Measurements from ENCODE around the gene IGFN1. TPM values are rescaled to one million over a fixed set of nuclear protein-coding genes. Genes with fewer than 3 reads are reported as not detected.

IGFN1 gene
- total and polyA plus RNA-seq, 10 of the 15 experiments (the other 5 are each of a cell fraction or from before 2014, with no cell fraction given), result not detected

GRCh38 chr1:201167041-201167991 is 23.3 kb upstream of the IGFN1 start:
- in situ Hi-C loops (cut with MboI), result no loop called here
- no peaks in the 10 kb centered on the region for H4K20me1 ChIP-seq (ENCODE audit: control insufficient read depth, insufficient read depth)
- BruUV-seq (replicated peaks), result no TSS peak
- no peaks in the 10 kb centered on the region for H3K9me3 ChIP-seq (replicated peaks; ENCODE audit: control insufficient read depth, insufficient read depth, low read length)
- ChIA-PET POLR2A (no interaction called here), CTCF (interaction anchor here (0.9 to 1.3 kb wide), 4 partner anchors 8 to 19 kb away, joined by 3 to 6 read pairs (median 3); partner anchors contain the start of gene TMEM9), RAD21 (ENCODE audit: unreplicated experiment) (interaction anchor here (0.6 kb wide), 1 partner anchor 33 kb away, joined by 3 read pairs; no protein-coding TSS in a partner anchor), SMC1A (ENCODE audit: uncharacterized antibody, unreplicated experiment) (interaction anchor here (1.0 kb wide), 1 partner anchor 14 kb away, joined by 3 read pairs; no protein-coding TSS in a partner anchor)
- WGBS (ENCODE audit: insufficient coverage, insufficient replicate concordance, low lambda C conversion rate, missing lambda C conversion rate), result 56% methylated on average over 13 of the region's 13 CpGs
- DNase-seq (ENCODE audit: low read depth, low spot score) (no peak), FAIRE-seq (no peak), ATAC-seq (no peak)
- no peaks in the 10 kb centered on the region for H3K79me2 ChIP-seq (ENCODE audit: control insufficient read depth, insufficient read depth, low read length)
- H3K4me3 ChIP-seq, result no peak overlapping the region
- no peaks in the 10 kb centered on the region for H3K36me3 ChIP-seq (ENCODE audit: control insufficient read depth in 2 of 2, insufficient read depth in 2 of 2, low read length in 1 of 2)
- H3K27ac ChIP-seq (ENCODE audit: control insufficient read depth, insufficient read depth), result no peak overlapping the region
- TF ChIP-seq GABPA (IDR thresholded peaks at IDR 0.05; ENCODE audit: low read depth) (no peak), MYC (IDR thresholded peaks at IDR 0.05; ENCODE audit: insufficient read depth, insufficient read length, insufficient replicate concordance, low read length, severe bottlenecking) (no peak), KDM1A (IDR thresholded peaks at IDR 0.05; ENCODE audit: borderline replicate concordance) (no peak), NFYA (IDR thresholded peaks at IDR 0.05; ENCODE audit: borderline replicate concordance, low read depth, low read length) (no peak)
- no peak overlapping the region for H2AFZ ChIP-seq (ENCODE audit: control insufficient read depth, low read depth, low read length)
- H3K4me1 ChIP-seq (ENCODE audit: control insufficient read depth, insufficient read depth, low read length), result peaks cover 7% of the 10 kb centered on the region
- intact Hi-C loops (cut with micrococcal nuclease; ENCODE audit: unreplicated experiment), result no loop called here
- H3K27me3 ChIP-seq (replicated peaks in 1 of 2; ENCODE audit: control insufficient read depth in 2 of 2, insufficient read depth in 2 of 2, low read length in 1 of 2), result no peaks in the 10 kb centered on the region; a peak in 3 of 4 replicates
- H3K9ac ChIP-seq (ENCODE audit: control insufficient read depth, insufficient read depth, low read length), result no peak overlapping the region
- no peak overlapping the region for H3K4me2 ChIP-seq (ENCODE audit: control insufficient read depth, insufficient read depth)

- no peaks in the 10 kb centered on the region; a peak in 2 of 4 replicates for H3K27me3 ChIP-seq (replicated peaks in 1 of 2; ENCODE audit: control insufficient read depth in 2 of 2, insufficient read depth in 2 of 2, low read length in 1 of 2)
- in situ Hi-C loops (cut with MboI), result no loop called here
- peaks cover 7% of the 10 kb centered on the region for H3K4me1 ChIP-seq (ENCODE audit: control insufficient read depth, insufficient read depth, low read length)
- SMC1A ChIA-PET (ENCODE audit: uncharacterized antibody, unreplicated experiment), result interaction anchor here (0.6 to 1.5 kb wide), 5 partner anchors 15 to 334 kb away, joined by 3 to 4 read pairs (median 3); partner anchors contain the start of gene TMEM9
- H4K20me1 ChIP-seq (ENCODE audit: control insufficient read depth, insufficient read depth), result no peaks in the 10 kb centered on the region
- WGBS (ENCODE audit: insufficient coverage, insufficient replicate concordance, low lambda C conversion rate, missing lambda C conversion rate), result 59% methylated on average over 3 of the region's 3 CpGs
- no peaks in the 10 kb centered on the region for H3K36me3 ChIP-seq (ENCODE audit: control insufficient read depth in 2 of 2, insufficient read depth in 2 of 2, low read length in 1 of 2)
- H3K9me3 ChIP-seq (replicated peaks; ENCODE audit: control insufficient read depth, insufficient read depth, low read length), result no peaks in the 10 kb centered on the region
- FAIRE-seq, result no peak
- ATAC-seq, result no peak
- H2AFZ ChIP-seq (ENCODE audit: control insufficient read depth, low read depth, low read length), result no peak overlapping the region
- CTCF ChIA-PET, result interaction anchor here (0.6 to 1.6 kb wide), 5 partner anchors 10 to 198 kb away, joined by 3 to 10 read pairs (median 5); partner anchors contain the start of gene TMEM9
- RAD21 ChIA-PET (ENCODE audit: unreplicated experiment), result interaction anchor here (1.1 kb wide), 1 partner anchor 15 kb away, joined by 4 read pairs; the partner anchor contains the start of gene TMEM9
- no peak overlapping the region for H3K27ac ChIP-seq (ENCODE audit: control insufficient read depth, insufficient read depth)
- intact Hi-C loops (cut with micrococcal nuclease; ENCODE audit: unreplicated experiment), result no loop called here
- no peak overlapping the region for H3K4me3 ChIP-seq
- H3K4me2 ChIP-seq (ENCODE audit: control insufficient read depth, insufficient read depth), result no peak overlapping the region
- no peaks in the 10 kb centered on the region for H3K79me2 ChIP-seq (ENCODE audit: control insufficient read depth, insufficient read depth, low read length)
- H3K9ac ChIP-seq (ENCODE audit: control insufficient read depth, insufficient read depth, low read length), result no peak overlapping the region
- POLR2A ChIA-PET, result interaction anchor here (1.1 kb wide), 1 partner anchor 15 kb away, joined by 3 read pairs; the partner anchor contains the start of gene TMEM9
- no TSS peak for BruUV-seq (replicated peaks)
- DNase-seq (ENCODE audit: low read depth, low spot score), result no peak
- TF ChIP-seq SUPT20H (IDR thresholded peaks at IDR 0.05; ENCODE audit: borderline replicate concordance, control insufficient read depth, low read depth, low read length) (no peak), E4F1 (IDR thresholded peaks at IDR 0.05; ENCODE audit: borderline replicate concordance, partially characterized antibody) (no peak), MAX (IDR thresholded peaks at IDR 0.05; ENCODE audit: low read depth, low read length) (no peak), KAT2A (conservative IDR thresholded peaks at IDR 0.05; ENCODE audit: control insufficient read depth, low read depth, low read length) (no peak), ELK1 (IDR thresholded peaks at IDR 0.05; ENCODE audit: low read depth, low read length) (no peak), RAD51 (IDR thresholded peaks at IDR 0.05) (no peak)
Measured at GRCh38 chr1:201169203-201169602, 21.4 kb upstream of the IGFN1 start.

Measured in GM12878 (cell line).